Lower lobe of right lung (tissue), 2 donors: ENCODE data around the gene VDR. TPM values are rescaled to one million over a fixed set of nuclear protein-coding genes. Genes with fewer than 3 reads are reported as not detected.

Source experiments
- ATAC-seq, 2 donors: fragments of 200-7000 bp; cut with Tn5 transposase; one replicate each; pipeline ENCODE4 v1.9.1; 2020 to 2022; ENCODE audit warnings: mild to moderate bottlenecking in 2 of 2, moderate library complexity in 2 of 2
- DNase-seq: peaks from one replicate; pipeline ENCODE4 v3.0.0-alpha.2; 2020
- H3K27ac ChIP-seq: fragments of 200-600 bp; one replicate; pipeline ENCODE4 v1.8.0; 2022
- H3K27me3 ChIP-seq: fragments of 200-600 bp; one replicate; pipeline ENCODE4 v1.8.0; 2022; ENCODE audit warnings: low read depth
- H3K36me3 ChIP-seq: fragments of 200-600 bp; one replicate; pipeline ENCODE4 v1.8.0; 2022; ENCODE audit warnings: mild to moderate bottlenecking
- H3K4me1 ChIP-seq: fragments of 200-600 bp; one replicate; pipeline ENCODE4 v1.8.0; 2022
- H3K4me3 ChIP-seq: fragments of 200-600 bp; one replicate; pipeline ENCODE4 v1.8.0; 2022; ENCODE audit warnings: mild to moderate bottlenecking
- H3K9me3 ChIP-seq: fragments of 200-600 bp; one replicate; pipeline ENCODE4 v1.8.0; 2022
- CTCF ChIP-seq: fragments of 200-600 bp; IDR thresholded peaks from one replicate; pipeline ENCODE4 v1.8.0; 2022; ENCODE audit warnings: antibody characterized with exemption, mild to moderate bottlenecking
- intact Hi-C: fragments of 100-400 bp; cut with DNase I; formaldehyde crosslinking; loops from one replicate; pipeline ENCODE4 v1.11.0; 2022
- total RNA-seq: library from RNA; stranded (reverse); fragmentation: NEBNext Ultra II Directional; extraction: Animal tissue kit (Norgen Biotek cat#: 25700); gene quantifications from one replicate; pipeline ENCODE4 v1.2.1, GENCODE V29; 2021
- donor health status: DM: no; HTN: yes; CAD: no; lungs with severe emphysema.

VDR gene
- total RNA-seq, 1 donor from 2014 or later = 24.3 TPM

GRCh38 chr12:47941871-47942613, 37.2 kb upstream of the VDR start:
- Histone ChIP-seq H3K27me3 (peaks cover 18% of the 10 kb centered on the region), H3K36me3 (no peaks in the 10 kb centered on the region), H3K4me1 (peaks cover under 1% of the 10 kb centered on the region), H3K4me3 (no peak overlapping the region), H3K9me3 (no peaks in the 10 kb centered on the region), H3K27ac (no peak overlapping the region)
- ATAC-seq (peak in 1 of 2 donors; percentile 20), DNase-seq (no peak)
- intact Hi-C loops = no loop called here
- TF ChIP-seq CTCF = no peak

- DNase-seq (no peak), ATAC-seq (no peak)
- peaks cover 18% of the 10 kb centered on the region for H3K27me3 ChIP-seq
- H3K4me1 ChIP-seq = no peaks in the 10 kb centered on the region
- TF ChIP-seq CTCF = no peak
- H3K27ac ChIP-seq = no peak overlapping the region
- no peak overlapping the region for H3K4me3 ChIP-seq
- no peaks in the 10 kb centered on the region for H3K9me3 ChIP-seq
- intact Hi-C loops = no loop called here
- no peaks in the 10 kb centered on the region for H3K36me3 ChIP-seq
Measured at GRCh38 chr12:47941475-47941780, 36.6 kb upstream of the VDR start.

- no peaks in the 10 kb centered on the region for H3K36me3 ChIP-seq
- ATAC-seq (no peak), DNase-seq (no peak)
- H3K4me3 ChIP-seq = no peak overlapping the region
- H3K4me1 ChIP-seq = no peaks in the 10 kb centered on the region
- no peaks in the 10 kb centered on the region for H3K9me3 ChIP-seq
- intact Hi-C loops = no loop called here
- no peak for TF ChIP-seq CTCF
- no peak overlapping the region for H3K27ac ChIP-seq
- H3K27me3 ChIP-seq = peaks cover 18% of the 10 kb centered on the region
Measured at GRCh38 chr12:47940773-47941474, 36.1 kb upstream of the VDR start.

- Histone ChIP-seq H3K27me3 (peaks cover 18% of the 10 kb centered on the region), H3K27ac (no peak overlapping the region), H3K4me3 (no peak overlapping the region), H3K9me3 (no peaks in the 10 kb centered on the region), H3K36me3 (no peaks in the 10 kb centered on the region), H3K4me1 (no peaks in the 10 kb centered on the region)
- no peak for ATAC-seq
- no peak for DNase-seq
- no peak for TF ChIP-seq CTCF
- intact Hi-C loops = no loop called here
Measured at GRCh38 chr12:47939009-47939601, 34.3 kb upstream of the VDR start.

DNA sequence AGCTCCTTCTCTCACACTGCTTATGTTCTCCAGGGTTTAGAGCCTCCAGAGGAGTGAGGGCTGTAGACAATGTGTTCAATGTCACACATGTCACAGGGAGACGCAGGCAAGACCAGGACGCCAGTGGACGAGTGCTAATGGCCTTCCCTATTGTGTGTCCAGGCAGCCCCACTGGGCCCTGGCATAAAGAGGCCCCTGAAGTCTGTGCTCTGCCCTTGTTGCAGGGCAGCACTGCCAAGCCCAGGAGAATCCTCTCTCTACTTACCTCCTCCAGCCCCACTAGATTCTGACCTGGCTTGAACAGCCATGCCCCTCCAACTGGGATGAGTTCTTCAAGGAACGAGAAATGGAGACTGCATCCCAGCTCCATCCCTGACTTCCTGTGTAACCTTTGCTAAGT, 33.8 kb upstream of the VDR start:
- Histone ChIP-seq H3K27me3 (peaks cover 18% of the 10 kb centered on the region), H3K27ac (no peak overlapping the region), H3K4me1 (no peaks in the 10 kb centered on the region), H3K4me3 (no peak overlapping the region), H3K9me3 (no peaks in the 10 kb centered on the region), H3K36me3 (no peaks in the 10 kb centered on the region)
- DNase-seq (no peak), ATAC-seq (no peak)
- no peak for TF ChIP-seq CTCF
- intact Hi-C loops = no loop called here
